Breast epithelium (tissue), 3 donors: ENCODE data around the gene PDE4D.

Experiments
- POLR2AphosphoS5 ChIP-seq, 3 donors: sonication (generic); formaldehyde crosslinking; IDR thresholded peaks; one replicate each; pipeline ENCODE4 v1.6.1; 2017; ENCODE audit warnings: antibody characterized with exemption in 3 of 3
- TF ChIP-seq, protein P1 (sequence below), 3 donors: fragments of 450-650 bp; IDR thresholded peaks; one replicate each; pipeline ENCODE4 v1.5.1; 2016 to 2017; ENCODE audit warnings: antibody characterized with exemption in 3 of 3, mild to moderate bottlenecking in 3 of 3, moderate library complexity in 3 of 3

GRCh38 chr5:59757442-59757841 is 136.1 kb downstream of the PDE4D start:
- TF ChIP-seq, protein P1, sequence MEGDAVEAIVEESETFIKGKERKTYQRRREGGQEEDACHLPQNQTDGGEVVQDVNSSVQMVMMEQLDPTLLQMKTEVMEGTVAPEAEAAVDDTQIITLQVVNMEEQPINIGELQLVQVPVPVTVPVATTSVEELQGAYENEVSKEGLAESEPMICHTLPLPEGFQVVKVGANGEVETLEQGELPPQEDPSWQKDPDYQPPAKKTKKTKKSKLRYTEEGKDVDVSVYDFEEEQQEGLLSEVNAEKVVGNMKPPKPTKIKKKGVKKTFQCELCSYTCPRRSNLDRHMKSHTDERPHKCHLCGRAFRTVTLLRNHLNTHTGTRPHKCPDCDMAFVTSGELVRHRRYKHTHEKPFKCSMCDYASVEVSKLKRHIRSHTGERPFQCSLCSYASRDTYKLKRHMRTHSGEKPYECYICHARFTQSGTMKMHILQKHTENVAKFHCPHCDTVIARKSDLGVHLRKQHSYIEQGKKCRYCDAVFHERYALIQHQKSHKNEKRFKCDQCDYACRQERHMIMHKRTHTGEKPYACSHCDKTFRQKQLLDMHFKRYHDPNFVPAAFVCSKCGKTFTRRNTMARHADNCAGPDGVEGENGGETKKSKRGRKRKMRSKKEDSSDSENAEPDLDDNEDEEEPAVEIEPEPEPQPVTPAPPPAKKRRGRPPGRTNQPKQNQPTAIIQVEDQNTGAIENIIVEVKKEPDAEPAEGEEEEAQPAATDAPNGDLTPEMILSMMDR (IDR thresholded peaks at IDR 0.05) = no peak
- no peak for TF ChIP-seq POLR2AphosphoS5 (IDR thresholded peaks at IDR 0.05)
